C4-2B (cell line): ENCODE measurements around the gene DHX34.

ENCODE experiments used
- CTCF ChIP-seq: fragments of 450-650 bp; conservative IDR thresholded peaks from 2 replicates; pipeline ENCODE4 v1.5.1; 2017; ENCODE audit warnings: mild to moderate bottlenecking
- ZFX ChIP-seq: fragments of 450-650 bp; IDR thresholded peaks from 2 replicates; pipeline ENCODE4 v1.6.1; 2017

GRCh38 chr19:47315125-47315821 lies 33.8 kb upstream of the DHX34 start:
- TF ChIP-seq CTCF: no peak
- TF ChIP-seq ZFX: no peak
